ENCODE measurements around the gene GATAD1. TPM values are rescaled to one million over a fixed set of nuclear protein-coding genes. Genes with fewer than 3 reads are reported as not detected.

Gene GATAD1, protein sequence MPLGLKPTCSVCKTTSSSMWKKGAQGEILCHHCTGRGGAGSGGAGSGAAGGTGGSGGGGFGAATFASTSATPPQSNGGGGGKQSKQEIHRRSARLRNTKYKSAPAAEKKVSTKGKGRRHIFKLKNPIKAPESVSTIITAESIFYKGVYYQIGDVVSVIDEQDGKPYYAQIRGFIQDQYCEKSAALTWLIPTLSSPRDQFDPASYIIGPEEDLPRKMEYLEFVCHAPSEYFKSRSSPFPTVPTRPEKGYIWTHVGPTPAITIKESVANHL
- 164 and 180 TPM in 2 replicates for total RNA-seq (2013; cell fraction: nucleolus; rRNA removed)
- 18.4 and 20.7 TPM in 2 replicates for total RNA-seq (2014; rRNA removed)
- 16.0 and 17.0 TPM in 2 replicates for total RNA-seq (2014; rRNA removed; fragmentation: Illumina TruSeq; extraction: Trizol)
- 11.9 and 12.4 TPM in 2 replicates for total RNA-seq (2021)
- 12.4 TPM for polyA plus RNA-seq (2011; ENCODE audit: low read depth)
- 45.2 and 52.2 TPM in 2 replicates for polyA plus RNA-seq (2011; rRNA removed)
- polyA plus RNA-seq (2011; cell fraction: cytosol; rRNA removed), result 21.9 and 26.1 TPM in 2 replicates
- polyA plus RNA-seq (2011; cell fraction: nucleus; rRNA removed), result 23.8 and 25.3 TPM in 2 replicates
- 15.6 and 17.4 TPM in 2 replicates for polyA plus RNA-seq (2012)
- 19.8 and 25.5 TPM in 2 replicates for polyA plus RNA-seq (2014; fragmentation: Illumina TruSeq; extraction: Trizol)
- 1 to 10 TPM; 5.5 to 6.6 TPM for polyA plus RNA-seq (2014; fragmentation: Nextera tagmentation; extraction: Ambion mirVana)
- 15.9 and 18.7 TPM in 2 replicates for polyA plus RNA-seq (2014; rRNA removed)
- polyA plus RNA-seq (2016; fragmentation: Nextera tagmentation; extraction: Ambion mirVana), result 1 to 10 TPM; 8.9 to 9.1 TPM
- 18.8 and 25.2 TPM in 2 replicates for polyA minus RNA-seq (2011; rRNA and poly(A)+ RNA removed)
- polyA minus RNA-seq (2011; cell fraction: cytosol; rRNA and poly(A)+ RNA removed), result 8.6 and 8.8 TPM in 2 replicates
- 38.9 and 49.8 TPM in 2 replicates for polyA minus RNA-seq (2011; cell fraction: nucleus; rRNA and poly(A)+ RNA removed)
- Bru-seq, nascent RNA, result percentile 93 among the genes with signal in this experiment
- percentile 94 among the genes with signal in this experiment for BruChase-seq, experiment 1, labeled RNA remaining after a 6-hour chase
- percentile 92 among the genes with signal in this experiment for BruChase-seq, experiment 2, labeled RNA remaining after a 2-hour chase
- long read RNA-seq, experiment 1, partial matches to known transcripts, result 0 of 2 reads
- long read RNA-seq, experiment 1, other reads (novel, unspliced or antisense), result 2 of 2 reads
- long read RNA-seq, experiment 2, partial matches to known transcripts, result 7 of 13 reads
- long read RNA-seq, experiment 2, other reads (novel, unspliced or antisense), result 5 of 13 reads

DNA sequence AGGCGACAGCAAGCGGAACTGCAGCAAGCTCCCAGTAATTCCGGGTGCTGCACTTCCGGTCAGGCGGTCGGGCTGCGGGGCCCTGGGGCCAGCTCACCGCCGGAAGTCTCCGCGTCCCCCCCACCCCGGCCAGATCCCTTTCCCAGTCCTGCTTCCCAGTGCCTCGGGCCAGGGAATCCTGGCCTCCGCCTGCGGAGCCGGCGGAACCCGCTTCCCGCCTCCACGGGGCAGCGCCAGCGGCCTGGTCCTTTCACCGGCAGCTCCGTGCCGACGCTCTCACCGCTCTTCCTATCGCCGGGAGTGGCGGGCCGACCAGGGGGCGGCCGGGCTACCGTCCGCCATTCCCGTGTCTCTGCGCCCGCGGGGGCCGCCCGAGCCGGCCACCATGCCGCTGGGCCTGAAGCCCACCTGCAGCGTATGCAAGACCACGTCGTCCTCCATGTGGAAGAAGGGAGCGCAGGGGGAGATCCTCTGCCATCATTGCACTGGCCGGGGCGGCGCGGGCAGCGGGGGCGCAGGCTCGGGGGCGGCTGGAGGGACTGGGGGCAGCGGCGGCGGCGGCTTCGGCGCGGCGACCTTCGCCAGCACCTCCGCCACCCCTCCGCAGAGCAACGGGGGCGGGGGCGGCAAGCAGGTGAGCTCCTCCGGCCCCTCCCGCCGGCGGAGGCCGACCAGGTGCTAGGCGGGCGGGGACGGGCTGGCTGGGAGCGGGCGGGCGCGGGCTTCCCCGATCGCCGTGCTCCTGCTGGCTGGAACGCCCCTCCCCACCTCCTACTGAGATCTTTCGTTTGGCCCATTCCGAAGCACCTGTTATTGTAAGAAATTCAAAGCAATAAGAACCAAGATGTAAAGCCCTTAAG, at the start of gene GATAD1:
Gene GATAD1, plus strand, starts transcription at position 138 of the 860 bp plus-strand sequence. Its CDS starts 248 bp downstream, at position 386.
- Histone ChIP-seq H3K27me3 (replicated peaks in 1 of 2; ENCODE audit: control insufficient read depth in 2 of 2, insufficient read depth in 2 of 2, low read length in 1 of 2) (no peaks in the 10 kb centered on the region), H3K4me2 (ENCODE audit: control insufficient read depth, insufficient read depth) (peak within 1 kb of the TSS; percentile 73), H3K9me3 (replicated peaks; ENCODE audit: control insufficient read depth, insufficient read depth, low read length) (no peaks in the 10 kb centered on the region), H3K36me3 (ENCODE audit: control insufficient read depth in 2 of 2, insufficient read depth in 2 of 2, low read length in 1 of 2) (peaks cover 2 to 11% of the 10 kb centered on the region in 2 experiments; a peak in 2 of 4 replicates), H3K9ac (ENCODE audit: control insufficient read depth, insufficient read depth, low read length) (peak within 1 kb of the TSS; percentile 97), H4K20me1 (ENCODE audit: control insufficient read depth, insufficient read depth) (no peaks in the 10 kb centered on the region), H3K4me3 (peak within 1 kb of the TSS; percentile 92), H3K4me1 (ENCODE audit: control insufficient read depth, insufficient read depth, low read length) (no peaks in the 10 kb centered on the region), H3K27ac (ENCODE audit: control insufficient read depth, insufficient read depth) (peak within 1 kb of the TSS; percentile 95), H2AFZ (ENCODE audit: control insufficient read depth, low read depth, low read length) (peak within 1 kb of the TSS; percentile 96), H3K79me2 (ENCODE audit: control insufficient read depth, insufficient read depth, low read length) (peaks cover 17% of the 10 kb centered on the region)
- ChIA-PET POLR2A (interaction anchor here (0.5 to 2.1 kb wide), 14 partner anchors 10 to 1738 kb away, joined by 3 to 6 read pairs (median 4); partner anchors contain the start of genes AKAP9, ANKIB1, CYP51A1 and KRIT1), SMC1A (ENCODE audit: uncharacterized antibody, unreplicated experiment) (interaction anchor here (0.6 to 3.0 kb wide), 25 partner anchors 14 to 1992 kb away, joined by 3 to 22 read pairs (median 4); partner anchors contain the start of genes AKAP9, ANKIB1, CYP51A1 and ERVW-1), CTCF (interaction anchor here (0.6 to 4.6 kb wide), 54 partner anchors 9 to 1850 kb away, joined by 3 to 86 read pairs (median 4); partner anchors contain the start of genes AKAP9, ANKIB1, CYP51A1 and KRIT1), RAD21 (ENCODE audit: unreplicated experiment) (interaction anchor here (0.6 to 3.1 kb wide), 23 partner anchors 14 to 1407 kb away, joined by 3 to 45 read pairs (median 4); partner anchors contain the start of genes AKAP9, ANKIB1, KRIT1 and LRRD1)
- ATAC-seq, result peak; percentile 91
- 1% methylated on average over 44 of the region's 87 CpGs for WGBS (ENCODE audit: insufficient coverage, insufficient replicate concordance, low lambda C conversion rate, missing lambda C conversion rate)
- no peak for DNase-seq (ENCODE audit: low read depth, low spot score)
- TSS peak; percentile 53 for BruUV-seq (replicated peaks)
- in situ Hi-C loops (cut with MboI), result loop anchor here (5.0 to 25.0 kb wide), 2 partner anchors 615 to 1360 kb away; no protein-coding TSS in a partner anchor
- intact Hi-C loops (cut with micrococcal nuclease; ENCODE audit: unreplicated experiment), result loop anchor here (1.0 to 10.0 kb wide), 7 partner anchors 23 to 617 kb away; partner anchors contain the start of genes AKAP9, ANKIB1, CYP51A1 and KRIT1
- no peak for FAIRE-seq
- TF ChIP-seq, protein P1, sequence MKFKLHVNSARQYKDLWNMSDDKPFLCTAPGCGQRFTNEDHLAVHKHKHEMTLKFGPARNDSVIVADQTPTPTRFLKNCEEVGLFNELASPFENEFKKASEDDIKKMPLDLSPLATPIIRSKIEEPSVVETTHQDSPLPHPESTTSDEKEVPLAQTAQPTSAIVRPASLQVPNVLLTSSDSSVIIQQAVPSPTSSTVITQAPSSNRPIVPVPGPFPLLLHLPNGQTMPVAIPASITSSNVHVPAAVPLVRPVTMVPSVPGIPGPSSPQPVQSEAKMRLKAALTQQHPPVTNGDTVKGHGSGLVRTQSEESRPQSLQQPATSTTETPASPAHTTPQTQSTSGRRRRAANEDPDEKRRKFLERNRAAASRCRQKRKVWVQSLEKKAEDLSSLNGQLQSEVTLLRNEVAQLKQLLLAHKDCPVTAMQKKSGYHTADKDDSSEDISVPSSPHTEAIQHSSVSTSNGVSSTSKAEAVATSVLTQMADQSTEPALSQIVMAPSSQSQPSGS (IDR thresholded peaks at IDR 0.05; ENCODE audit: low read length), result no peak
- no peak for TF ChIP-seq MTA2 (IDR thresholded peaks at IDR 0.05; ENCODE audit: low read depth)
- TF ChIP-seq, protein P2, sequence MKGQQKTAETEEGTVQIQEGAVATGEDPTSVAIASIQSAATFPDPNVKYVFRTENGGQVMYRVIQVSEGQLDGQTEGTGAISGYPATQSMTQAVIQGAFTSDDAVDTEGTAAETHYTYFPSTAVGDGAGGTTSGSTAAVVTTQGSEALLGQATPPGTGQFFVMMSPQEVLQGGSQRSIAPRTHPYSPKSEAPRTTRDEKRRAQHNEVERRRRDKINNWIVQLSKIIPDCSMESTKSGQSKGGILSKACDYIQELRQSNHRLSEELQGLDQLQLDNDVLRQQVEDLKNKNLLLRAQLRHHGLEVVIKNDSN (IDR thresholded peaks at IDR 0.05; ENCODE audit: borderline replicate concordance, extremely low read length, insufficient read depth, low read depth, low read length), result peak; percentile 61
- no peak for TF ChIP-seq SMC3 (IDR thresholded peaks at IDR 0.05; ENCODE audit: borderline replicate concordance, low read length)
- peak; percentile 72 for TF ChIP-seq POLR2A (IDR thresholded peaks at IDR 0.05; ENCODE audit: low read depth, low read length)
- TF ChIP-seq BCLAF1 (IDR thresholded peaks at IDR 0.05), result no peak
- TF ChIP-seq TCF12 (IDR thresholded peaks at IDR 0.05; ENCODE audit: low read depth, low read length), result 0 out of 2 replicates have a peak, but pooled peaks have one; percentile 26
- TF ChIP-seq RFX5 (IDR thresholded peaks at IDR 0.05; ENCODE audit: low read depth, low read length), result no peak
- TF ChIP-seq, protein P3, sequence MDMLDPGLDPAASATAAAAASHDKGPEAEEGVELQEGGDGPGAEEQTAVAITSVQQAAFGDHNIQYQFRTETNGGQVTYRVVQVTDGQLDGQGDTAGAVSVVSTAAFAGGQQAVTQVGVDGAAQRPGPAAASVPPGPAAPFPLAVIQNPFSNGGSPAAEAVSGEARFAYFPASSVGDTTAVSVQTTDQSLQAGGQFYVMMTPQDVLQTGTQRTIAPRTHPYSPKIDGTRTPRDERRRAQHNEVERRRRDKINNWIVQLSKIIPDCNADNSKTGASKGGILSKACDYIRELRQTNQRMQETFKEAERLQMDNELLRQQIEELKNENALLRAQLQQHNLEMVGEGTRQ (IDR thresholded peaks at IDR 0.05; ENCODE audit: borderline replicate concordance, low read depth, low read length), result peak; percentile 13; the same call in 1 of the 2 replicates
- TF ChIP-seq PAX8 (IDR thresholded peaks at IDR 0.05), result no peak

Data from GM12878 (cell line).